Muscle layer of colon (tissue), 2 donors: Measurements from ENCODE around the gene PPIL1.

Experiments used
- H3K27ac ChIP-seq: one replicate; pipeline ENCODE4 v1.7.0; 2013; ENCODE audit warnings: low read depth, mild to moderate bottlenecking, low read length, moderate library complexity
- H3K27me3 ChIP-seq, 2 donors: one replicate each; pipeline ENCODE4 v1.7.0; 2013; ENCODE audit warnings: low read length in 2 of 2, mild to moderate bottlenecking in 2 of 2; ENCODE audit not compliant: insufficient read depth in 2 of 2, control insufficient read depth in 1 of 2
- H3K36me3 ChIP-seq: one replicate; pipeline ENCODE4 v1.7.0; 2013; ENCODE audit warnings: mild to moderate bottlenecking, low read length; ENCODE audit not compliant: insufficient read depth
- H3K4me1 ChIP-seq: one replicate; pipeline ENCODE4 v1.7.0; 2013; ENCODE audit warnings: mild to moderate bottlenecking, low read length; ENCODE audit not compliant: insufficient read depth
- H3K4me3 ChIP-seq, 2 donors: one replicate each; pipeline ENCODE4 v1.7.0; 2013; ENCODE audit warnings: low read length in 2 of 2, low read depth in 1 of 2, mild to moderate bottlenecking in 1 of 2, moderate library complexity in 1 of 2
- H3K9ac ChIP-seq: one replicate; pipeline ENCODE4 v1.7.0; 2013; ENCODE audit warnings: low read length
- H3K9me3 ChIP-seq: one replicate; pipeline ENCODE4 v1.7.0; 2013; ENCODE audit warnings: mild to moderate bottlenecking, low read length
- donor health status: abdominal sarcoma.
- donor health status: Adenocarcinoma of cecum.

Gene PPIL1

GRCh38 chr6:36863670-36864540 lies 10.7 kb downstream of the PPIL1 start:
- Histone ChIP-seq H3K27me3 (no peaks in the 10 kb centered on the region), H3K4me3 (no peak overlapping the region), H3K4me1 (no peaks in the 10 kb centered on the region), H3K27ac (no peak overlapping the region), H3K9me3 (no peaks in the 10 kb centered on the region), H3K36me3 (peaks cover 6% of the 10 kb centered on the region), H3K9ac (no peak overlapping the region)

GRCh38 chr6:36862848-36863382 lies 11.7 kb downstream of the PPIL1 start:
- no peak overlapping the region for H3K27ac ChIP-seq
- H3K36me3 ChIP-seq = peaks cover 6% of the 10 kb centered on the region
- H3K27me3 ChIP-seq = no peaks in the 10 kb centered on the region
- H3K4me3 ChIP-seq = no peak overlapping the region
- H3K4me1 ChIP-seq = no peaks in the 10 kb centered on the region
- no peaks in the 10 kb centered on the region for H3K9me3 ChIP-seq
- H3K9ac ChIP-seq = no peak overlapping the region

GRCh38 chr6:36862164-36862847 lies 12.3 kb downstream of the PPIL1 start:
- Histone ChIP-seq H3K4me3 (no peak overlapping the region), H3K27ac (no peak overlapping the region), H3K27me3 (no peaks in the 10 kb centered on the region), H3K9ac (no peak overlapping the region), H3K36me3 (peaks cover 6% of the 10 kb centered on the region), H3K4me1 (no peaks in the 10 kb centered on the region), H3K9me3 (no peaks in the 10 kb centered on the region)

GRCh38 chr6:36860126-36860525 lies 14.5 kb downstream of the PPIL1 start:
- Histone ChIP-seq H3K4me1 (no peaks in the 10 kb centered on the region), H3K9ac (no peak overlapping the region), H3K27me3 (no peaks in the 10 kb centered on the region), H3K27ac (no peak overlapping the region), H3K4me3 (no peak overlapping the region), H3K36me3 (peaks cover 6% of the 10 kb centered on the region), H3K9me3 (no peaks in the 10 kb centered on the region)

GRCh38 chr6:36858407-36858981 lies 16.1 kb downstream of the PPIL1 start:
- Histone ChIP-seq H3K36me3 (peaks cover 6% of the 10 kb centered on the region), H3K4me3 (no peak overlapping the region), H3K9me3 (no peaks in the 10 kb centered on the region), H3K27ac (no peak overlapping the region), H3K27me3 (no peaks in the 10 kb centered on the region), H3K4me1 (peaks cover 4% of the 10 kb centered on the region), H3K9ac (no peak overlapping the region)

- no peaks in the 10 kb centered on the region for H3K27me3 ChIP-seq
- H3K9me3 ChIP-seq = no peaks in the 10 kb centered on the region
- H3K4me1 ChIP-seq = peaks cover 14% of the 10 kb centered on the region
- H3K27ac ChIP-seq = no peak overlapping the region
- H3K9ac ChIP-seq = no peak overlapping the region
- no peak overlapping the region for H3K4me3 ChIP-seq
- peaks cover 6% of the 10 kb centered on the region for H3K36me3 ChIP-seq
Observed at GRCh38 chr6:36857325-36857724, 17.3 kb downstream of the PPIL1 start.

- H3K36me3 ChIP-seq = peaks cover 6% of the 10 kb centered on the region
- H3K4me3 ChIP-seq = no peak overlapping the region
- no peaks in the 10 kb centered on the region for H3K9me3 ChIP-seq
- H3K27me3 ChIP-seq = no peaks in the 10 kb centered on the region
- no peak overlapping the region for H3K9ac ChIP-seq
- peaks cover 25% of the 10 kb centered on the region for H3K4me1 ChIP-seq
- H3K27ac ChIP-seq = no peak overlapping the region
Observed at GRCh38 chr6:36856277-36856676, 18.3 kb downstream of the PPIL1 start.

- H3K27me3 ChIP-seq = no peaks in the 10 kb centered on the region
- H3K4me3 ChIP-seq = no peak overlapping the region
- H3K9ac ChIP-seq = no peak overlapping the region
- H3K27ac ChIP-seq = no peak overlapping the region
- peaks cover 29% of the 10 kb centered on the region for H3K4me1 ChIP-seq
- H3K36me3 ChIP-seq = peaks cover 6% of the 10 kb centered on the region
- H3K9me3 ChIP-seq = no peaks in the 10 kb centered on the region
Observed at GRCh38 chr6:36855750-36856149, 18.9 kb downstream of the PPIL1 start.

- Histone ChIP-seq H3K9ac (no peak overlapping the region), H3K27ac (peak overlapping the region; percentile 10), H3K27me3 (no peaks in the 10 kb centered on the region), H3K9me3 (no peaks in the 10 kb centered on the region), H3K4me1 (peaks cover 29% of the 10 kb centered on the region), H3K36me3 (peaks cover 6% of the 10 kb centered on the region), H3K4me3 (no peak overlapping the region)
Observed at GRCh38 chr6:36853325-36853724, 21.3 kb downstream of the PPIL1 start.

- H3K36me3 ChIP-seq = peaks cover 6% of the 10 kb centered on the region
- no peaks in the 10 kb centered on the region for H3K27me3 ChIP-seq
- no peaks in the 10 kb centered on the region for H3K9me3 ChIP-seq
- no peak overlapping the region for H3K4me3 ChIP-seq
- peaks cover 29% of the 10 kb centered on the region for H3K4me1 ChIP-seq
- H3K9ac ChIP-seq = no peak overlapping the region
- peak overlapping the region; percentile 10 for H3K27ac ChIP-seq
Observed at GRCh38 chr6:36852481-36853147, 22.0 kb downstream of the PPIL1 start.

- no peak overlapping the region for H3K4me3 ChIP-seq
- H3K4me1 ChIP-seq = peaks cover 29% of the 10 kb centered on the region
- H3K9me3 ChIP-seq = no peaks in the 10 kb centered on the region
- peaks cover 6% of the 10 kb centered on the region for H3K36me3 ChIP-seq
- H3K9ac ChIP-seq = no peak overlapping the region
- H3K27ac ChIP-seq = no peak overlapping the region
- no peaks in the 10 kb centered on the region for H3K27me3 ChIP-seq
Observed at GRCh38 chr6:36851626-36852025, 23.0 kb downstream of the PPIL1 start.
